SU-DHL-6 (cell line): ENCODE results near the gene FOXK2.

Experiments
- H2AFZ ChIP-seq: fragments of 200-600 bp; sonication (generic); 2 replicates; pipeline ENCODE4 v1.6.1; 2014; ENCODE audit warnings: low read depth, mild to moderate bottlenecking, moderate library complexity, mixed read lengths, antibody characterized with exemption, low read length; ENCODE audit not compliant: severe bottlenecking
- H3F3A ChIP-seq: fragments of 200-600 bp; shearing (Covaris generic); 2 replicates; pipeline ENCODE4 v1.6.0; 2016; ENCODE audit warnings: antibody characterized with exemption, mild to moderate bottlenecking; ENCODE audit not compliant: insufficient read depth
- H3K27ac ChIP-seq: fragments of 200-600 bp; sonication (generic); 2 replicates; pipeline ENCODE4 v1.5.1; 2016; ENCODE audit warnings: low read depth, mild to moderate bottlenecking, low read length, moderate library complexity, mixed read lengths
- H3K27me3 ChIP-seq: fragments of 200-600 bp; sonication (generic), shearing (Covaris generic); 2 replicates; pipeline ENCODE4 v1.6.0; 2014; ENCODE audit warnings: mild to moderate bottlenecking, low read length
- H3K36me3 ChIP-seq: fragments of 200-600 bp; sonication (generic); 2 replicates; pipeline ENCODE4 v1.6.1; 2014; ENCODE audit warnings: mild to moderate bottlenecking, low read length, mixed read lengths
- H3K4me2 ChIP-seq: fragments of 300-600, 200-600 bp; shearing (Covaris generic), sonication (generic); 2 replicates; pipeline ENCODE4 v1.6.0; 2014; ENCODE audit warnings: low read length, low read depth, mild to moderate bottlenecking; ENCODE audit not compliant: poor library complexity, severe bottlenecking
- H3K4me3 ChIP-seq: fragments of 200-600 bp; sonication (generic); 2 replicates; pipeline ENCODE4 v1.5.1; 2014; ENCODE audit warnings: antibody characterized with exemption, low read length, mild to moderate bottlenecking, mixed read lengths; ENCODE audit not compliant: insufficient read depth, poor library complexity, severe bottlenecking
- H3K79me2 ChIP-seq: fragments of 200-600 bp; sonication (generic); 2 replicates; pipeline ENCODE4 v1.6.1; 2014; ENCODE audit warnings: mild to moderate bottlenecking, low read length, moderate library complexity; ENCODE audit not compliant: insufficient read depth
- H3K9ac ChIP-seq: fragments of 200-600 bp; sonication (generic); 2 replicates; pipeline ENCODE4 v1.7.0; 2014; ENCODE audit warnings: mild to moderate bottlenecking, low read length
- H3K9me2 ChIP-seq: fragments of 200-600 bp; sonication (generic); replicated peaks from 2 replicates; pipeline ENCODE4 v1.6.1; 2014; ENCODE audit warnings: low read length; ENCODE audit not compliant: insufficient read depth
- H3K9me3 ChIP-seq: fragments of 200-600 bp; sonication (generic); 2 replicates; pipeline ENCODE4 v1.6.1; 2014; ENCODE audit warnings: low read length, mixed read lengths; ENCODE audit not compliant: insufficient read depth
- H4K20me1 ChIP-seq: fragments of 200-600 bp; sonication (generic); 2 replicates; pipeline ENCODE4 v1.6.1; 2014; ENCODE audit warnings: low read depth, mild to moderate bottlenecking, antibody characterized with exemption, low read length, moderate library complexity, mixed read lengths
- CTCF ChIP-seq: fragments of 200-600 bp; sonication (generic); IDR thresholded peaks from one replicate; pipeline ENCODE4 v1.5.1; 2017; ENCODE audit warnings: antibody characterized with exemption, mild to moderate bottlenecking, low read length, moderate library complexity; ENCODE audit not compliant: insufficient read depth, poor library complexity, severe bottlenecking
- EZH2phosphoT487 ChIP-seq: fragments of 200-600 bp; sonication (generic), shearing (Covaris generic); conservative IDR thresholded peaks from 2 replicates; pipeline ENCODE4 v1.6.1; 2018; ENCODE audit warnings: mild to moderate bottlenecking, antibody characterized with exemption, low read length, moderate library complexity, mixed read lengths

Gene FOXK2

GRCh38 chr17:82616021-82616711 lies 96.6 kb downstream of the FOXK2 start:
- Histone ChIP-seq H3K9me2 (no peaks in the 10 kb centered on the region), H2AFZ (no peak overlapping the region), H3K36me3 (peaks cover 4% of the 10 kb centered on the region; the same call in 1 of the 2 replicates), H3K9ac (no peak overlapping the region), H3K4me2 (no peak overlapping the region), H3K4me3 (no peak overlapping the region), H3K27me3 (no peaks in the 10 kb centered on the region), H3K27ac (no peak overlapping the region), H3K79me2 (no peaks in the 10 kb centered on the region), H3F3A (peaks cover 6% of the 10 kb centered on the region; the same call in 1 of the 2 replicates), H4K20me1 (no peaks in the 10 kb centered on the region), H3K9me3 (no peaks in the 10 kb centered on the region)
- TF ChIP-seq CTCF (no peak), EZH2phosphoT487 (no peak)

- Histone ChIP-seq H3K9ac (no peak overlapping the region), H3K36me3 (peaks cover 4% of the 10 kb centered on the region; the same call in 1 of the 2 replicates), H2AFZ (no peak overlapping the region), H3K4me2 (no peak overlapping the region), H3K9me2 (no peaks in the 10 kb centered on the region), H3K27ac (no peak overlapping the region), H3K4me3 (no peak overlapping the region), H3K27me3 (no peaks in the 10 kb centered on the region), H3F3A (no peaks in the 10 kb centered on the region), H3K79me2 (no peaks in the 10 kb centered on the region), H3K9me3 (no peaks in the 10 kb centered on the region), H4K20me1 (no peaks in the 10 kb centered on the region)
- no peak for TF ChIP-seq EZH2phosphoT487
- no peak for TF ChIP-seq CTCF
Measured at GRCh38 chr17:82619211-82619610, 99.7 kb downstream of the FOXK2 start.

GRCh38 chr17:82619641-82620040 lies 100.1 kb downstream of the FOXK2 start:
- H3K79me2 ChIP-seq = no peaks in the 10 kb centered on the region
- no peak overlapping the region for H3K4me2 ChIP-seq
- no peak overlapping the region for H3K9ac ChIP-seq
- peaks cover 4% of the 10 kb centered on the region; the same call in 1 of the 2 replicates for H3K36me3 ChIP-seq
- H3K4me3 ChIP-seq = no peak overlapping the region
- no peaks in the 10 kb centered on the region for H4K20me1 ChIP-seq
- H3K27me3 ChIP-seq = no peaks in the 10 kb centered on the region
- no peaks in the 10 kb centered on the region for H3F3A ChIP-seq
- H3K27ac ChIP-seq = no peak overlapping the region
- TF ChIP-seq CTCF (no peak), EZH2phosphoT487 (no peak)
- H3K9me3 ChIP-seq = no peaks in the 10 kb centered on the region
- H3K9me2 ChIP-seq = no peaks in the 10 kb centered on the region
- H2AFZ ChIP-seq = no peak overlapping the region
